ENCODE data around the gene ARL3.

ARL3 gene

DNA sequence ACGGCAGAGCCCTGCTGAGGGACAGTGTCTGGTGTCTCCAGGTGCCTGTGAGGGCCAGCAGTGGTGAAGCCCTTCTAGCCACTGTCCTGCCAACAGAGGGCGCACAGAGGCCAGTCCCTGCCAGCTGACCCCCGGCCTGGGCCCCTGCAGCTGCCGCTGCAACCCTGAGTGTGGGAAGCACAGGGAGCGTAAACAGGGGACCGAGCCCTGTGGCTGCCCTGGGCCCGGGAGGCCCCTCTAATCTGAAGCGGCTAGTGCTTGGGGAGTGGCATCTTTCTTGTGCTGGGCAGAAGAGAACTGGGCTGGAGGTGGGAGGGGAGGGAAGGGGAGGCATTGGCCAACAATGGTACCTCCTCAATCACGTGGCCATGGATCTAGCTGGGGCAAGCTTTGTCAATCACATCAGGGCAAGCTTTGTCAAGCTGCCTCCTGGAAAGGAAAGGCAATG, 35.3 kb downstream of the ARL3 start:
- no peak overlapping the region for H3K4me3 ChIP-seq (ENCODE audit: low read depth, low read length)
- DNase-seq: peak; percentile 86

DNA sequence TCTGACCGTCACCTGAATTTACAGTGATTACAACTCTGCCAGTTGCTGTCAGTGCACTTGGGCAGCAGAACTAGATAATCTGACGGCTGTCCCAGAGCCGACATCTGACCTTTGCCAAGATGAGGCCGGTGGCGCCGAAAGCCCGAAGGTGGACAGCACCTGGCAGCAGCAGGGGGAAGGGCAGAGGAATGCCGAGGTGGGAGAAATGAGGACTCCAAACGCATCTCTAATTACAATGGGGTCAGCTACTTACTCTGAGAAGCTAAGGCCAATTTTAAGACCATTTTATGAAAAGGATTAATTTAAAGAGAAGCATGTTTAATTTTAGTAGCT, 36.2 kb downstream of the ARL3 start:
- H3K4me1 ChIP-seq: peaks cover 51% of the 10 kb centered on the region

More for the DNA sequence above, 35.3 kb downstream of the ARL3 start:
- H3K9me3 ChIP-seq: no peaks in the 10 kb centered on the region
- peaks cover 6% of the 10 kb centered on the region; the same call in 1 of the 2 replicates for H3K36me3 ChIP-seq
- H3K4me1 ChIP-seq: peaks cover 44% of the 10 kb centered on the region
- TF ChIP-seq, protein P1, sequence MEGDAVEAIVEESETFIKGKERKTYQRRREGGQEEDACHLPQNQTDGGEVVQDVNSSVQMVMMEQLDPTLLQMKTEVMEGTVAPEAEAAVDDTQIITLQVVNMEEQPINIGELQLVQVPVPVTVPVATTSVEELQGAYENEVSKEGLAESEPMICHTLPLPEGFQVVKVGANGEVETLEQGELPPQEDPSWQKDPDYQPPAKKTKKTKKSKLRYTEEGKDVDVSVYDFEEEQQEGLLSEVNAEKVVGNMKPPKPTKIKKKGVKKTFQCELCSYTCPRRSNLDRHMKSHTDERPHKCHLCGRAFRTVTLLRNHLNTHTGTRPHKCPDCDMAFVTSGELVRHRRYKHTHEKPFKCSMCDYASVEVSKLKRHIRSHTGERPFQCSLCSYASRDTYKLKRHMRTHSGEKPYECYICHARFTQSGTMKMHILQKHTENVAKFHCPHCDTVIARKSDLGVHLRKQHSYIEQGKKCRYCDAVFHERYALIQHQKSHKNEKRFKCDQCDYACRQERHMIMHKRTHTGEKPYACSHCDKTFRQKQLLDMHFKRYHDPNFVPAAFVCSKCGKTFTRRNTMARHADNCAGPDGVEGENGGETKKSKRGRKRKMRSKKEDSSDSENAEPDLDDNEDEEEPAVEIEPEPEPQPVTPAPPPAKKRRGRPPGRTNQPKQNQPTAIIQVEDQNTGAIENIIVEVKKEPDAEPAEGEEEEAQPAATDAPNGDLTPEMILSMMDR (IDR thresholded peaks at IDR 0.05; ENCODE audit: low read depth, low read length): peak; percentile 78
- no peaks in the 10 kb centered on the region for H3K27me3 ChIP-seq

DNA sequence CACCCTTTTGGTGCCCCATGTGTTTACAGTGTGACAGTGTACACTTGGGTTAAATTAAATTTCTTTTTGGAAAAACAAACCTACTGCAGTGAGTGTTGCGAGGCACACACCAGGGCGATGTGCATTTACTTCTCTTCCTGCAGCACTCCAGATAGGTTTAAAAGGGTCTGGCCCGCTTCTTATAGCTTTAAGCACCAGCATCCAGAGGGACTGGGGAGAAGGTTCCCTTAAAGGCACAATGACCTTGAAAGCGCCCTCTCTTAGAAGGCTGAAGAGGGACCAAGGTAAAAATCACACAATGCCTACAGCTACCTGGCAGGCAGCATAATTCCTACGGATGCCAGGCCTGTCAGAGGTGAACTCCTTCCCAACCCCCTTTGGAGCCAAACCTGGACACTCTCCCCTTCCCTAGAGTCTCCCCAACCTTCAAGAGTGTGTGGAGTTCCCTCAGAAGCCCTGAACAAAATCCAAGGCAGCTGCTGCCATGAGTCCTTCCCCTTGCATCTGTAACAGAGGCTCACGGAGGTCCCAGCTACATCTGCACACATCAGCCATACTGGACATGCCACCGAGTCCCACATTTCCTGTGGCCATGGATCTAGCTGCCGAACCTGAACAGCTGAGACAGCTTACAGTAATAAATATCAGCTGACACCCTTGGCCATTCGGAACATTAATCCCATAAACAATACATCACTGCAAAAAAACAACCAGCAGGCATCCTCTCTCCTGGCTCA, 36.7 kb downstream of the ARL3 start:
- H3K9me3 ChIP-seq: no peaks in the 10 kb centered on the region
- H3K27me3 ChIP-seq: no peaks in the 10 kb centered on the region
- no peak for DNase-seq
- peaks cover 54% of the 10 kb centered on the region for H3K4me1 ChIP-seq
- TF ChIP-seq, protein P1 (IDR thresholded peaks at IDR 0.05; ENCODE audit: low read depth, low read length): no peak
- peaks cover 6% of the 10 kb centered on the region; the same call in 1 of the 2 replicates for H3K36me3 ChIP-seq
- no peak overlapping the region for H3K4me3 ChIP-seq (ENCODE audit: low read depth, low read length)

More for the DNA sequence above, 36.2 kb downstream of the ARL3 start:
- H3K36me3 ChIP-seq: peaks cover 6% of the 10 kb centered on the region; the same call in 1 of the 2 replicates
- no peaks in the 10 kb centered on the region for H3K27me3 ChIP-seq
- no peak for DNase-seq
- no peak overlapping the region for H3K4me3 ChIP-seq (ENCODE audit: low read depth, low read length)
- TF ChIP-seq, protein P1 (IDR thresholded peaks at IDR 0.05; ENCODE audit: low read depth, low read length): no peak
- H3K9me3 ChIP-seq: no peaks in the 10 kb centered on the region

DNA sequence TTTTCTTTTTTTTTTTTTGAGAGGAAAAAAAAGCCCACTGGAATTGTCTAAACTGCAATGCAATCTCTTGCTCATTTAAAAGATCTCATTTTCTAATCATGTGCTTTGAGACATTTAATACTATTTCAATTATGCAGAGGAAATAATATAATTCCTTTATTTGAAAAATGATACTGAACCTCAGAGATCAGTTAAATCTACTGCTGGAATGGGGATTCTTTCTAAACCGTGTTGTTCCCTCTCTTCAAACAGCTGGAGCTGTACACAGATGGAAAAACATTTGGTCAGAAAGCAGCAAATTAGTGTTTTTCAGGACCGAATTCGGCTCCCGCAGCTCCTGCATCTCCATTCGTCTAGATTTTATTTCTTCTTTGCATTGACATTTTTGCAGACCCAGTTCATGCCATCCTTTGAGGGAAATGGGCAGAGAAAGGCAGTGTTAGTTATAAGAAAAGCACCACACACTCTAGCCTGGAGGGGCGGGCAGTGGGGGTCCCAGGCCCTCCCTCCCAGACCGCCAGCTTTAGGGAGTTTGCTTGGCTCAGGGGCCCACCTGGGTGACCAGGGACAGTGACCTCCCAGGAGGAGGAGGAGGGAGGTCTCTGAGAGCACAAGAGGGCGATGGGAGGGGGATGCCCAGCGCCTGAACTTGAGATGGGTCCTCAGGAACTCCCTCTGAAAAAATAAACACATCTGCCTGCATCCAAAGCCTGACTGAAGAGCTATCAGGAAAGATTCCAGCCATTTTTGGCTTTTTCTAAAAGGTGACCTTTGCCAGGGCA, 37.5 kb downstream of the ARL3 start:
- Histone ChIP-seq H3K36me3 (peaks cover under 1% of the 10 kb centered on the region; the same call in 1 of the 2 replicates), H3K27me3 (no peaks in the 10 kb centered on the region), H3K4me1 (peaks cover 55% of the 10 kb centered on the region), H3K4me3 (ENCODE audit: low read depth, low read length) (no peak overlapping the region), H3K9me3 (no peaks in the 10 kb centered on the region)
- TF ChIP-seq, protein P1 (IDR thresholded peaks at IDR 0.05; ENCODE audit: low read depth, low read length): no peak
- no peak for DNase-seq

DNA sequence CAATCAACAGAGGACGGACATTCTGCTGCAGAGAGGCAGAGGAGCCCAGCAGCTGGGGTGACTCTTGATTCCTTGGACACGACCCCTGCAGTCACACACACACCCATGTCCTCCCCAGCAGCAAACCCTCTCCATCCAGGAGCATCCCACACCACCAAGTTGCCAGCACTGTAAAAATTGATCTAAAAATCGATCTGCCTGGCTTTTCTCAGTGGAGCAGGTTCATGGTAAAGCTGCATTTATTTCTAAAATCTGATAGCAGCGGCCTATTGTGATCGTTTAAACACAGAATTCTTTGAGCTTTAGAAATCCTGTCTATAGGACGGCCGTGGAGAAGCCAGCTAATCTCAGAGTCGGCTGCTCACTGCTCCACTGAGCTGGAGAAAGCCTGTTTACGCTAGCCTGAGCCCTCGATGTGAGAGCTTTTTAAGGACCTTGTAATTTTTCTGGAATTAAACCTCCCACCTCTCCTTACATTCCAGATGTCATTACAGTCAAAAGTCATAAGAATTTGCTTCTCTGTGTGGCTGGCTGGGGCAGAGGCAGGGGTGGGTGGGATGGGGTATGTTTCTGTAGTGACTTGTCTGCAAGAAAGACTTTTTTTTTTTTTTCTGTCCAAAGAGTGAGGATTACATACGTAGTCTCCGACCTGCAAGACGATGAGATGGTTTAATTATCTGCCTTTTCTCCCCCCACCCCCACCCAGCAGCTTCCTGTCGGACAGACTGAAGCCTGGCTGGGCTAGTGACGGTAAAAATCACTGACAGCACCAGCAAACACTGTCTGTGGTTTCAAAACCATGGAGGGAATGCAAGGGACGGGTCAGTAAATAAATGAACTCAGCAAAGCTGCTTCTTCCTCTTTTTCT, 38.3 kb downstream of the ARL3 start:
- Histone ChIP-seq H3K9me3 (no peaks in the 10 kb centered on the region), H3K4me1 (peaks cover 59% of the 10 kb centered on the region), H3K27me3 (no peaks in the 10 kb centered on the region), H3K36me3 (no peaks in the 10 kb centered on the region), H3K4me3 (ENCODE audit: low read depth, low read length) (0 out of 2 replicates have a peak overlapping the region, but pooled peaks have one; percentile 6)
- TF ChIP-seq, protein P1 (IDR thresholded peaks at IDR 0.05; ENCODE audit: low read depth, low read length): no peak
- no peak for DNase-seq

Measured in BE2C (cell line).